Endothelial cell of umbilical vein (primary cell): ENCODE measurements around the gene HOXA9. TPM values are rescaled to one million over a fixed set of nuclear protein-coding genes. Genes with fewer than 3 reads are reported as not detected.

Experiments used
- BruUV-seq: library from RNA; stranded (reverse); fragments of 400-500 nt; replicated peaks from 2 replicates; lab custom pipeline; 2021; lab: Mats Ljungman, UMichigan
- CTCF ChIA-PET: fragments of 300-600, 350-600 bp; sonication (Branson Sonifier 250); formaldehyde crosslinking; loops from one replicate; lab custom pipeline; 2021; ENCODE audit warnings: antibody characterized with exemption, inconsistent platforms; lab: Charles Lee
- POLR2A ChIA-PET: fragments of 300-600, 350-600 bp; sonication (Branson Sonifier 250); formaldehyde crosslinking; loops from one replicate; lab custom pipeline; 2021; ENCODE audit warnings: antibody characterized with exemption, inconsistent platforms; lab: Charles Lee
- DNase-seq: peaks from one replicate; pipeline ENCODE4 v3.0.0-alpha.2; 2011; ENCODE audit warnings: low read depth, low spot score
- FAIRE-seq: peaks from 2 replicates; lab custom pipeline; 2011; peaks lifted over from hg19 to GRCh38; lab: Jason Lieb, UNC
- H2AFZ ChIP-seq: 2 replicates; pipeline ENCODE4 v1.6.0; 2012; ENCODE audit warnings: low read depth, low read length, control low read depth, inconsistent platforms
- H3K27ac ChIP-seq: 2 replicates; pipeline ENCODE4 v1.5.1; 2011; ENCODE audit warnings: low read depth, mild to moderate bottlenecking, control low read depth, low read length, moderate library complexity; ENCODE audit not compliant: insufficient read depth
- H3K27me3 ChIP-seq, 2 experiments: 2 replicates each; pipeline versions ENCODE4 v1.6.0 to v1.6.1; 2011; ENCODE audit warnings: low read length in 2 of 2, mixed read lengths in 1 of 2; ENCODE audit not compliant: control insufficient read depth in 2 of 2, insufficient read depth in 2 of 2
- H3K36me3 ChIP-seq, 2 experiments: 2 replicates in 1 of 2; 3 replicates in 1 of 2; pipeline ENCODE4 v1.5.1; 2011; ENCODE audit warnings: low read length in 2 of 2, mild to moderate bottlenecking in 1 of 2, moderate library complexity in 1 of 2; ENCODE audit not compliant: control insufficient read depth in 2 of 2, insufficient read depth in 2 of 2; ENCODE audit errors: extremely low read depth in 1 of 2
- H3K4me1 ChIP-seq: 3 replicates; pipeline ENCODE4 v1.5.1; 2011; ENCODE audit warnings: mild to moderate bottlenecking, low read length; ENCODE audit not compliant: control insufficient read depth, insufficient read depth; ENCODE audit errors: extremely low read depth
- H3K4me2 ChIP-seq: 2 replicates; pipeline ENCODE4 v1.6.1; 2011; ENCODE audit warnings: low read length, control low read depth, mixed read lengths; ENCODE audit not compliant: insufficient read depth
- H3K4me3 ChIP-seq, 3 experiments: fragments of 200-600 bp in 1 of 3; sonication (generic), shearing (Covaris generic) in 1 of 3; replicated peaks in 1 of 3; 2 replicates each; pipeline ENCODE4 v1.5.1; 2011 to 2016; ENCODE audit warnings: control low read depth in 3 of 3, low read length in 3 of 3, mild to moderate bottlenecking in 2 of 3, inconsistent platforms in 1 of 3, low read depth in 1 of 3, moderate library complexity in 1 of 3; ENCODE audit not compliant: insufficient read depth in 1 of 3
- H3K79me2 ChIP-seq: 2 replicates; pipeline ENCODE4 v1.6.0; 2012; ENCODE audit warnings: low read length, inconsistent platforms; ENCODE audit not compliant: control insufficient read depth, insufficient read depth
- H3K9ac ChIP-seq: replicated peaks from 2 replicates; pipeline ENCODE3; 2011; ENCODE audit warnings: low read length, control low read depth; ENCODE audit not compliant: insufficient read depth; ENCODE audit errors: extremely low read depth
- H3K9me1 ChIP-seq: replicated peaks from 3 replicates; pipeline ENCODE4 v1.6.0; 2011; ENCODE audit warnings: mild to moderate bottlenecking, low read length; ENCODE audit not compliant: control insufficient read depth, insufficient read depth; ENCODE audit errors: extremely low read depth
- H3K9me3 ChIP-seq: replicated peaks from 2 replicates; pipeline ENCODE4 v1.5.1; 2012; ENCODE audit warnings: low read length, inconsistent platforms; ENCODE audit not compliant: control insufficient read depth, insufficient read depth
- H4K20me1 ChIP-seq: replicated peaks from 2 replicates; pipeline ENCODE3; 2011; ENCODE audit warnings: mild to moderate bottlenecking, low read length; ENCODE audit not compliant: control insufficient read depth, insufficient read depth; ENCODE audit errors: extremely low read depth
- CTCF ChIP-seq, 2 donors: IDR thresholded peaks; 1 replicate in 1 of 2; 2 replicates in 1 of 2; pipeline ENCODE4 v1.5.1; 2011; ENCODE audit warnings: low read length in 2 of 2, mild to moderate bottlenecking in 2 of 2, moderate library complexity in 2 of 2, control low read depth in 1 of 2, inconsistent platforms in 1 of 2, low read depth in 1 of 2; ENCODE audit not compliant: insufficient read depth in 1 of 2; ENCODE audit errors: extremely low read depth in 1 of 2
- EZH2 ChIP-seq: IDR thresholded peaks from 2 replicates; pipeline ENCODE4 v1.6.1; 2012; ENCODE audit warnings: borderline replicate concordance, low read depth, mild to moderate bottlenecking, moderate library complexity, low read length, inconsistent platforms; ENCODE audit not compliant: severe bottlenecking
- POLR2A ChIP-seq: IDR thresholded peaks from 2 replicates; pipeline ENCODE4 v1.6.1; 2012; ENCODE audit warnings: low read depth, mild to moderate bottlenecking, control low read depth, low read length
- POLR2AphosphoS5 ChIP-seq: IDR thresholded peaks from 2 replicates; pipeline ENCODE4 v1.6.1; 2012; ENCODE audit warnings: low read depth, mild to moderate bottlenecking, control low read depth, low read length, moderate library complexity; ENCODE audit not compliant: insufficient read depth
- dilution Hi-C: fragments of 300-500 bp; cut with MboI; formaldehyde crosslinking; loops from one replicate; pipeline ENCODE4 v1.15.0; 2019; ENCODE audit warnings: low sequenced_read_pairs; ENCODE audit not compliant: extremely low pct_ligation_motif_present
- intact Hi-C: fragments of 100-400 bp; cut with micrococcal nuclease; formaldehyde crosslinking; loops from one replicate; pipeline ENCODE4 v1.10.0; 2022
- polyA plus RNA-seq, 4 experiments: library from polyadenylated mRNA; depleted of rRNA in 3 of 4; stranded (reverse) in 3 of 4; unstranded in 1 of 4; fragments of >200 nt; gene quantifications; 2 replicates each; pipeline versions ENCODE4 v1.2.1 to v1.2.3, GENCODE V29; 2011 to 2012; ENCODE audit warnings: missing spikeins in 1 of 4
- total RNA-seq: library from RNA; stranded (reverse); gene quantifications from 2 replicates; pipeline ENCODE4 v1.2.3, GENCODE V29; 2021
- TF ChIP-seq, protein P1 (sequence below): IDR thresholded peaks from 2 replicates; pipeline ENCODE4 v1.6.1; 2011; ENCODE audit not compliant: insufficient read depth, insufficient read length

Gene HOXA9
- total and polyA plus RNA-seq, 2 donors (not counting 3 experiments of a cell fraction or from before 2014, with no cell fraction given): 47.2 to 61.6 TPM

GRCh38 chr7:27171637-27172314 is 6.4 kb upstream of the HOXA9 start:
- Histone ChIP-seq H3K4me3 (peak overlapping the region; percentile 44 to 88 (median 59)), H3K9me3 (no peaks in the 10 kb centered on the region), H2AFZ (no peak overlapping the region), H3K27me3 (no peaks in the 10 kb centered on the region), H3K9me1 (no peaks in the 10 kb centered on the region), H3K4me2 (peak overlapping the region; percentile 98), H3K9ac (peak overlapping the region; percentile 91), H3K36me3 (no peaks in the 10 kb centered on the region), H4K20me1 (no peaks in the 10 kb centered on the region), H3K79me2 (peaks cover 100% of the 10 kb centered on the region), H3K27ac (peak overlapping the region; percentile 96), H3K4me1 (peaks cover 57% of the 10 kb centered on the region)
- POLR2A ChIA-PET: interaction anchor here (0.7 to 1.6 kb wide), 2 partner anchors 19 to 71 kb away, joined by 4 read pairs; partner anchors contain the start of gene HOXA3
- BruUV-seq: no TSS peak
- CTCF ChIA-PET: interaction anchor here (0.7 to 7.4 kb wide), 7 partner anchors 7 to 51 kb away, joined by 3 to 86 read pairs (median 14); partner anchors contain the start of genes HOXA11 and HOXA3
- dilution Hi-C loops: loop anchor here (25.0 kb wide), 1 partner anchor 984 kb away; no protein-coding TSS in a partner anchor
- intact Hi-C loops: loop anchor here (1.0 kb wide), 2 partner anchors 8 to 13 kb away; no protein-coding TSS in a partner anchor
- FAIRE-seq: peak; percentile 33
- TF ChIP-seq EZH2: no peak
- peak; percentile 47 for TF ChIP-seq POLR2AphosphoS5
- TF ChIP-seq, protein P1, sequence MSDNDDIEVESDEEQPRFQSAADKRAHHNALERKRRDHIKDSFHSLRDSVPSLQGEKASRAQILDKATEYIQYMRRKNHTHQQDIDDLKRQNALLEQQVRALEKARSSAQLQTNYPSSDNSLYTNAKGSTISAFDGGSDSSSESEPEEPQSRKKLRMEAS: no peak
- no peak for TF ChIP-seq POLR2A
- no peak for TF ChIP-seq CTCF (IDR thresholded peaks at IDR 0.05; ENCODE audit: extremely low read depth in 1 of 2, insufficient read depth in 1 of 2, low read depth in 1 of 2, low read length in 2 of 2)
- DNase-seq: no peak
